GM10248 (cell line): Measurements from ENCODE around the gene UBE2E1.
"Not testable (repeated sequence)": the region's sequence is repeated elsewhere in the genome, so short reads cannot be mapped to it uniquely, and the experiment has no call there.

Source experiments
- CTCF ChIA-PET: fragments of 300-600 bp; sonication (Branson Sonifier 250); formaldehyde crosslinking; extraction: SDS; loops from one replicate; lab custom pipeline; 2021; ENCODE audit warnings: antibody characterized with exemption; lab: Yijun Ruan, JAX
- POLR2A ChIA-PET: fragments of 350-650 bp; sonication (Branson Sonifier 250); formaldehyde crosslinking; extraction: SDS; loops from one replicate; lab custom pipeline; 2020; ENCODE audit warnings: antibody characterized with exemption; lab: Yijun Ruan, JAX
- DNase-seq: peaks from one replicate; pipeline ENCODE4 v3.0.0; 2012; ENCODE audit errors: extremely low spot score
- TF ChIP-seq, protein P1 (sequence below): IDR thresholded peaks from 2 replicates; pipeline ENCODE4 v1.5.1; 2012; ENCODE audit warnings: mild to moderate bottlenecking, low read depth; ENCODE audit errors: extremely low read depth, missing control alignments, control extremely low read depth

Gene UBE2E1

DNA sequence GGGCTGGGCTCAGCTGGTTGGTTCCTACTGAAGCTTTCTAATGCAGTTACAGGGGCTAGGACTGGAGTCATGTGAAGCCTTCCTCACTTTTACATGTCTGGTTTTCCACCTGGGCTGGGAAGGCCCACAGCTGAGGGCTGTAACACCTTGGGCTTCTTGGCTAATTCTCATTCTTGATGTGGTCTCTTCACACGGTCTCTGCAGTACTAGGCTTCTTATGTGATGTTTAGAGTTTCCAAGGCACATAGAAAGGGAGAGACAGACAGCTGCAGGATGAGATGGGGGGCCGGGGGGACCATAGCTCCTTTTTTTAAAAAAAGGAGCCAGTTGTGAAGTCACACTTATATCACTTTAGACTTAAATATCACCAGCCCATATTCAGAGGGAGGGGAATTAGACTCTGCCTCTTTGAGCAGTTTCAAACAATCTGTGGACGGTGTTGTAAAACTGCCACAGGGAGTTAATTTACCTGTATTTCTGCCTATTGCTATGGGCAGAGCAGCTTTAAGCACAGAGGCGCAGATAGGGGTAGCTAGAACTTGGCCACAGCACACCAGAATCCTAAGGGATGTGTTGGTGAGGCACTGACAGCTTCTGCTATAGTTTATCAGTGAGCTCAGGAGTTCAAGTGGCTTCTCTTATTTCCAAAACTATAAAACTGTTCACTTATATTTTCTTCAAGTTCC is 64.4 kb downstream of the UBE2E1 start:
- POLR2A ChIA-PET: interaction anchor here (0.7 to 1.0 kb wide), 2 partner anchors 40 to 47 kb away, joined by 3 read pairs; partner anchors contain the start of genes NKIRAS1 and RPL15
- no peak for DNase-seq
- TF ChIP-seq, protein P1, sequence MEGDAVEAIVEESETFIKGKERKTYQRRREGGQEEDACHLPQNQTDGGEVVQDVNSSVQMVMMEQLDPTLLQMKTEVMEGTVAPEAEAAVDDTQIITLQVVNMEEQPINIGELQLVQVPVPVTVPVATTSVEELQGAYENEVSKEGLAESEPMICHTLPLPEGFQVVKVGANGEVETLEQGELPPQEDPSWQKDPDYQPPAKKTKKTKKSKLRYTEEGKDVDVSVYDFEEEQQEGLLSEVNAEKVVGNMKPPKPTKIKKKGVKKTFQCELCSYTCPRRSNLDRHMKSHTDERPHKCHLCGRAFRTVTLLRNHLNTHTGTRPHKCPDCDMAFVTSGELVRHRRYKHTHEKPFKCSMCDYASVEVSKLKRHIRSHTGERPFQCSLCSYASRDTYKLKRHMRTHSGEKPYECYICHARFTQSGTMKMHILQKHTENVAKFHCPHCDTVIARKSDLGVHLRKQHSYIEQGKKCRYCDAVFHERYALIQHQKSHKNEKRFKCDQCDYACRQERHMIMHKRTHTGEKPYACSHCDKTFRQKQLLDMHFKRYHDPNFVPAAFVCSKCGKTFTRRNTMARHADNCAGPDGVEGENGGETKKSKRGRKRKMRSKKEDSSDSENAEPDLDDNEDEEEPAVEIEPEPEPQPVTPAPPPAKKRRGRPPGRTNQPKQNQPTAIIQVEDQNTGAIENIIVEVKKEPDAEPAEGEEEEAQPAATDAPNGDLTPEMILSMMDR: no peak
- CTCF ChIA-PET: interaction anchor here (0.9 to 1.5 kb wide), 5 partner anchors 13 to 277 kb away, joined by 3 to 7 read pairs (median 4); no protein-coding TSS in a partner anchor

DNA sequence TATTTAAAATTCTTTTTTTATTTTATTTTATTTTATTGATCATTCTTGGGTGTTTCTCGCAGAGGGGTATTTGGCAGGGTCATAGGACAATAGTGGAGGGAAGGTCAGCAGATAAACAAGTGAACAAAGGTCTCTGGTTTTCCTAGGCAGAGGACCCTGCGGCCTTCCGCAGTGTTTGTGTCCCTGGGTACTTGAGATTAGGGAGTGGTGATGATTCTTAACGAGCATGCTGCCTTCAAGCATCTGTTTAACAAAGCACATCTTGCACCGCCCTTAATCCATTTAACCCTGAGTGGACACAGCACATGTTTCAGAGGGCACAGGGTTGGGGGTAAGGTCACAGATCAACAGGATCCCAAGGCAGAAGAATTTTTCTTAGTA is 64.9 kb downstream of the UBE2E1 start:
- CTCF ChIA-PET: interaction anchor here (1.0 kb wide), 1 partner anchor 18 kb away, joined by 7 read pairs; no protein-coding TSS in a partner anchor
- DNase-seq, POLR2A ChIA-PET: not testable (repeated sequence)

DNA sequence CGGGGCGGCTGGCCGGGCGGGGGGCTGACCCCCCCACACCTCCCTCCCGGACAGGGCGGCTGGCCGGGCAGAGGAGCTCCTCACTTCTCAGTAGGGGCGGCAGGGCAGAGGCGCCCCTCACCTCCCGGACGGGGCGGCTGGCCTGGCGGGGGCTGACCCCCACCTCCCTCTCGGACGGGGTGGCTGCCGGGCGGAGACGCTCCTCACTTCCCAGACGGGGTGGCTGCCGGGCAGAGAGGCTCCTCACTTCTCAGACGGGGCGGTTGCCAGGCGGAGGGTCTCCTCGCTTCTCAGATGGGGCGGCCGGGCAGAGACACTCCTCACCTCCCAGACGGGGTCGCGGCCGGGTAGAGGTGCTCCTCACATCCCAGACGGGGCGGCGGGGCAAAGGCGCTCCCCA is 65.6 kb downstream of the UBE2E1 start:
- DNase-seq, CTCF ChIA-PET, POLR2A ChIA-PET: not testable (repeated sequence)

DNA sequence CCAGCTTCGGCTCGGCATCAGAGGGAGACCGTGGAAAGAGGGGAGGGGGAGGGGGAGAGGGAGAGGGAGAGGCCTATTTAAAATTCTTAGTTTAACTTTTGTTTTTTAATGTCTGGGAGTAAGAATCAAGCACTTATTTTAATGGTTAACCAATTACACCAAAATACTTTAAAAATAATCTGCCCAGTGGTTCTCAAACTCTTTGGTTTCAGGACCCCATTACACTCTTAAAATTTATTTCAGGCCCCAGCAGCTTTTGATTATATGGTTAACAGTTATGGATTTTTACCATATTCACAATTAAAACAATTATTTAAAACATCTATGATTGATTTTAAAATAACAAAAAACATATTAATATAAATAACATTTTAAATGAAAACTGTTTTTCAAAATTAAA is 66.6 kb downstream of the UBE2E1 start:
- CTCF ChIA-PET: no interaction called here
- POLR2A ChIA-PET: no interaction called here
- TF ChIP-seq, protein P1: no peak
- no peak for DNase-seq

DNA sequence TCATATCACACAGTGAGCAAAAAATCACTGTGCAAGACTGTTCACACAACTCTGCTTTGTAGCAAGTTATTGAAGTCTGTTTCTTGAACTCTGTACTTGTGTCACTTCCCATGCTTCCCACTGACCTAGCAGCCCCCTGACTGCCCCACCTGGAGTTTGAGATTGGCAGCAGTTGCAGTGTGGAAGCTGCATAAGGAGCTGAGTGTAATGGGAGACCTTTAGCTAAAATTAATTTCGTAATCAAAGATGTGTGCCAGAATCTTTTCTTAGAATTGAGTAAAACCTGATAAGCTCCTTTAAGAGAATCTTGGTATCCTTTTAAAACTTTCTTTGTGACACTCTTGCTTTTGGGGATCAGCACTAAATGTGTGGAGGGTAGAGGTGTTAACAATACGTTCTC is 68.2 kb downstream of the UBE2E1 start:
- DNase-seq: no peak
- ChIA-PET POLR2A (no interaction called here), CTCF (interaction anchor here (0.8 to 1.4 kb wide), 3 partner anchors 15 to 37 kb away, joined by 3 to 9 read pairs (median 3); no protein-coding TSS in a partner anchor)
- TF ChIP-seq, protein P1: no peak

DNA sequence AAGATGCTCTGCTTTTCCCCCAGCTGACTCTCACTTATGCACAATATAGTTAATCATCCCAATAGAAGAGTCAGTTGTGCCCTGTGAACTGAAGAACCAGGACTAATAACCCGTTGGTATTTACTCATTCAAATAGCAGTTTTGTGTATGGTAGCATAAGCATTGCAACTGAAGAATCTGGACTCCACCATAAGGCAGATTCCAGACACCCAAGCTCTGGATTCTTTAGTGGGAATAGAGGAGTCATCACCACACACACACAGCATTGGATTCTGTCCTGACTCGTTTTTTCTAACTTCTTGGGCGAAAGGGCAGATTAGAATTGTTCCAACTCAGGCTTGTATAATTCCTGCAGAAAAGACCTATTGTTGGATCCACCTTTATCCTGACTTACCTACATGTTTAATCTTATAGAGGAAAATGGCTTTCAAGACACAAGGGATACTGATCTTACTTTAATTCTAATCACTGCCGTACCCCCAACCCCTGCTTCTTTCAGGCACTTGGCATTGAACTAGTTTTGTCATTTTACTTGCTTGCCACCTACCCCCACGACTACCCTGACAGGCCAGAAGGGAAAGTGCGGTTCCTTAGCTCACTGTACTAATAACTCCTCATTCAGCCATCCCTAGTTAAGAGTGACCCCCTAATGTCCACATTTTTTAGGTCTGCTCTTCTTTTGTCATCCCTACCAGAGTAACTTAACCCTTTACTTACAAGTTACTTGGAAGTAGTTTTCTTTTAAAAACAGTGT is 68.8 kb downstream of the UBE2E1 start:
- CTCF ChIA-PET: interaction anchor here (0.8 to 1.4 kb wide), 4 partner anchors 14 to 40 kb away, joined by 3 to 9 read pairs (median 3); no protein-coding TSS in a partner anchor
- POLR2A ChIA-PET: no interaction called here
- TF ChIP-seq, protein P1: no peak
- DNase-seq: no peak

DNA sequence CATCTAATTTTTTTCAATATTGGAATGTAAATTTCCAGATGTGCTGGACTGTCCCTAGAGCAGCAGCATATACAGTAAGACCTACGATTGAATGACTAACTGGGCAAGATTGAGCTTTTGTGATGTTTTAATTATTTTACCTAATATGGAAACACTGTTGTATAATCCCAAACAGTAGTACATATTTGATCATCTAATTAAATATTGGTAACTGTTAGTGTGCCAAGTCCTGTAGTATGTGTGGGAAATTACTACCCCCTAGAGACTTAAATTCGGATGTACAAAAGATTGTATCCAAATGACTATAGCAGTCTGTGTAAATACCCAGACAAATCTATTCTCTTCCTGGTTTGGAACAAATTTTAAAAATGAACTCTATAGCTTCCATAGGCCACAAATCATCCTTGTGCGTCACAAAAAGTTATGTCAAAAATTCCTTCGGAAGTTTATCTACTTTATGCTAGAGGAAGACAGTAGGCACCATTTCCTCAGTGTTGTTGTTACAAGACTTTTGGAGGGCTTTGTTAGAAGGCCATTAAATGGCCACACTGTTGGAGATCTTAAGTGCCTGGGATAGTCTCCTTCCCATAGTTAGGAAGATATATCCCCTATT is 69.5 kb downstream of the UBE2E1 start:
- DNase-seq: no peak
- CTCF ChIA-PET: interaction anchor here (0.9 kb wide), 1 partner anchor 41 kb away, joined by 3 read pairs; no protein-coding TSS in a partner anchor
- TF ChIP-seq, protein P1: peak; percentile 5
- POLR2A ChIA-PET: no interaction called here
